GM23248 (cell line): ENCODE results near the gene AK8. TPM values are rescaled to one million over a fixed set of nuclear protein-coding genes. Genes with fewer than 3 reads are reported as not detected.

Experiments
- DNase-seq: peaks from one replicate; pipeline ENCODE4 v3.0.0-alpha.2; 2015
- H2AFZ ChIP-seq: fragments of 200-600 bp; sonication (generic); 2 replicates; pipeline ENCODE4 v1.6.1; 2016; ENCODE audit warnings: antibody characterized with exemption
- H3F3A ChIP-seq: fragments of 200-600 bp; sonication (generic); 2 replicates; pipeline ENCODE4 v1.6.1; 2016; ENCODE audit warnings: mild to moderate bottlenecking, antibody characterized with exemption, mixed run types; ENCODE audit not compliant: insufficient read depth
- H3K27ac ChIP-seq: fragments of 200-600 bp; sonication (generic); 2 replicates; pipeline ENCODE4 v1.5.1; 2016; ENCODE audit warnings: mild to moderate bottlenecking
- H3K27me3 ChIP-seq: fragments of 200-600 bp; sonication (generic); replicated peaks from 2 replicates; pipeline ENCODE4 v1.6.1; 2016; ENCODE audit warnings: mild to moderate bottlenecking; ENCODE audit not compliant: insufficient read depth
- H3K36me3 ChIP-seq: fragments of 200-600 bp; sonication (generic); 2 replicates; pipeline ENCODE4 v1.6.1; 2016; ENCODE audit warnings: low read depth, mild to moderate bottlenecking
- H3K4me1 ChIP-seq: fragments of 200-600 bp; sonication (generic); 2 replicates; pipeline ENCODE4 v1.6.1; 2016; ENCODE audit warnings: mild to moderate bottlenecking; ENCODE audit not compliant: insufficient read depth
- H3K4me2 ChIP-seq: fragments of 200-600 bp; sonication (generic); one replicate; pipeline ENCODE4 v1.6.1; 2016; ENCODE audit warnings: mild to moderate bottlenecking; ENCODE audit not compliant: unreplicated experiment
- H3K4me3 ChIP-seq: fragments of 200-600 bp; sonication (generic); 2 replicates; pipeline ENCODE4 v1.5.1; 2016; ENCODE audit warnings: mild to moderate bottlenecking
- H3K79me2 ChIP-seq: fragments of 200-600 bp; sonication (generic); 2 replicates; pipeline ENCODE4 v1.6.1; 2016; ENCODE audit warnings: mild to moderate bottlenecking; ENCODE audit not compliant: insufficient read depth
- H3K9ac ChIP-seq: fragments of 200-600 bp; sonication (generic); 2 replicates; pipeline ENCODE4 v1.6.1; 2016; ENCODE audit warnings: mild to moderate bottlenecking
- H3K9me2 ChIP-seq: fragments of 200-600 bp; sonication (generic); 2 replicates; pipeline ENCODE4 v1.6.1; 2016; ENCODE audit warnings: mixed run types, mild to moderate bottlenecking, moderate library complexity; ENCODE audit not compliant: insufficient read depth
- H3K9me3 ChIP-seq: fragments of 200-600 bp; sonication (generic); one replicate; pipeline ENCODE4 v1.6.1; 2017; ENCODE audit warnings: low read depth
- H4K20me1 ChIP-seq: fragments of 200-600 bp; sonication (generic); 2 replicates; pipeline ENCODE4 v1.6.0; 2016; ENCODE audit not compliant: insufficient read depth
- EZH2 ChIP-seq: fragments of 200-600 bp; sonication (generic); IDR thresholded peaks from 2 replicates; pipeline ENCODE4 v1.6.1; 2018; ENCODE audit warnings: antibody characterized with exemption, mild to moderate bottlenecking; ENCODE audit not compliant: insufficient read depth, poor library complexity, severe bottlenecking
- EZH2phosphoT487 ChIP-seq: fragments of 200-600 bp; sonication (generic); IDR thresholded peaks from 2 replicates; pipeline ENCODE4 v1.6.1; 2018; ENCODE audit warnings: antibody characterized with exemption, moderate library complexity, mild to moderate bottlenecking, low read depth; ENCODE audit not compliant: insufficient read depth
- WGBS, 2 experiments: methylation state at CpG; one replicate each; pipeline ENCODE4 v1.1.6; 2015 to 2017; ENCODE audit warnings: low lambda C conversion rate in 2 of 2, low coverage in 1 of 2; ENCODE audit errors: missing lambda C conversion rate in 2 of 2; 5-methylcytosine and 5-hydroxymethylcytosine counted together
- in situ Hi-C: fragments of 300-500 bp; cut with MboI; formaldehyde crosslinking; loops from 2 replicates; pipeline ENCODE4 v1.15.0; 2020
- polyA plus RNA-seq: library from polyadenylated mRNA; unstranded; fragments of >200 nt; fragmentation: Nextera tagmentation; extraction: Ambion mirVana; gene quantifications from 2 replicates; pipeline ENCODE4 v1.2.1, GENCODE V29; 2016
- total RNA-seq: library from RNA; depleted of rRNA; stranded (reverse); fragments of >200 nt; shearing (Covaris generic); gene quantifications from 2 replicates; pipeline ENCODE4 v1.2.3, GENCODE V29; 2014

AK8 gene
- total and polyA plus RNA-seq, 2 experiments from 2014 or later, result 0.32 to 0.89 TPM

- no peaks in the 10 kb centered on the region for H3K79me2 ChIP-seq
These were observed 149.6 kb downstream of the AK8 start for GRCh38 chr9:132728497-132728896.

DNA sequence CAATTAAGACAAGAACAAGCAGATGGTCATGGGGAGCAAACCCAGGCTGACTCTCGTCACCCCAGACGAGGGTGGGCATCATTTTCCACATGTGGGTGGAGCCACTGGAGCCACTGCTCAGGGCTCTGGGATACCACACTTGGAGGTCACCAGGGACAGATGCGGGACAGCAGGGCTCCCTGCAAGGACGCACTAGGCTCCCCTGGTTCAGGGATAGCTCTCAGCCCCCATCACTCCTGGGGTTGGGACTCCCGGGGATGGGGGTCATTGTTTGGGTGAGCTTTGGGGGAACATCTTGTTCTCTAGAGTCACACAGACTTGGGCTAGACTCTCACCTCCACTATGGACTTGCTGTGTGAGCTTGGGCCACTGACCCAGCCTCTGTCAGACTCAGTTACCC lies 150.0 kb downstream of the AK8 start:
- no peak overlapping the region for H3K9ac ChIP-seq

More at GRCh38 chr9:132728497-132728896, 149.6 kb downstream of the AK8 start:
- Histone ChIP-seq H3K27ac (no peak overlapping the region), H2AFZ (no peak overlapping the region), H3K9me2 (no peaks in the 10 kb centered on the region), H3K36me3 (no peaks in the 10 kb centered on the region), H3K4me3 (no peak overlapping the region), H3K4me1 (no peaks in the 10 kb centered on the region), H3F3A (no peaks in the 10 kb centered on the region), H3K9ac (no peak overlapping the region), H3K27me3 (peaks cover 24% of the 10 kb centered on the region), H3K4me2 (no peak overlapping the region), H4K20me1 (no peaks in the 10 kb centered on the region), H3K9me3 (no peaks in the 10 kb centered on the region)
- WGBS, 2 experiments, result 41 to 70% methylated on average over 2 of the region's 2 CpGs
- TF ChIP-seq EZH2 (no peak), EZH2phosphoT487 (no peak)
- in situ Hi-C loops, result no loop called here
- DNase-seq, result no peak

DNA sequence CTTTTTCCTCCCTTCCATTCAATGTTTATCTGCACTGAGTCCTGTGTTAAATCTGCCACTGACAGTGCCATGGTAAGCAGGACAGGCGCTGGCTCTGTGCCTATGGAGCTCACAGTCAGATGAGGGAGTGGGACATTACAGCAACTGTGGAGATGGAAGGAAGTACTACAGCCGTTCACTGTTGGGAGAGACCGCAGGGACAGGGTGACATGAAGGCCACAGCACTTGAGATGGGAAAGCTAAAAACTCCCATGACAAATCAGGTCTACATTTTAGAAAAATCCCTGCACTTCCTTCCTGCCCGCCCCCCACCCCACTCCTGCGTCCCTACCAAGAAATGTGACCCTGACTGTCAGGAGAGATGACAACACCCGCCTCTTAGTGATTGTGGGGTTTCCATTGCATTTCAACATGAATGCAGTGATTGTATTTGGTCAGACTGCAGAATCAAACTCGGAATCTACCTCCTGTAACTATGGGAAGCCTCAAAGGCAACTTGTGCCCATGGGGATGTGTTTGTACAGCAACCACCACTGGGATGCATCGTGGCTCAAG lies 151.4 kb downstream of the AK8 start:
- no peaks in the 10 kb centered on the region for H3K9me2 ChIP-seq
- no peak overlapping the region for H2AFZ ChIP-seq
- H3K9ac ChIP-seq, result no peak overlapping the region
- H4K20me1 ChIP-seq, result no peaks in the 10 kb centered on the region
- in situ Hi-C loops, result no loop called here
- no peak for TF ChIP-seq EZH2phosphoT487
- TF ChIP-seq EZH2, result no peak
- no peaks in the 10 kb centered on the region for H3K9me3 ChIP-seq
- 48 to 53% methylated on average over 8 of the region's 8 CpGs for WGBS, 2 experiments
- H3K4me3 ChIP-seq, result no peak overlapping the region
- H3K79me2 ChIP-seq, result no peaks in the 10 kb centered on the region
- no peaks in the 10 kb centered on the region for H3F3A ChIP-seq
- H3K4me1 ChIP-seq, result no peaks in the 10 kb centered on the region
- DNase-seq, result no peak
- no peak overlapping the region for H3K27ac ChIP-seq
- peaks cover 24% of the 10 kb centered on the region for H3K27me3 ChIP-seq
- H3K36me3 ChIP-seq, result no peaks in the 10 kb centered on the region
- H3K4me2 ChIP-seq, result no peak overlapping the region

More for the DNA sequence above, 150.0 kb downstream of the AK8 start:
- in situ Hi-C loops, result no loop called here
- H3K27ac ChIP-seq, result no peak overlapping the region
- no peaks in the 10 kb centered on the region for H4K20me1 ChIP-seq
- DNase-seq, result no peak
- H3K36me3 ChIP-seq, result no peaks in the 10 kb centered on the region
- H3K4me2 ChIP-seq, result no peak overlapping the region
- 63 to 64% methylated on average over 5 of the region's 5 CpGs for WGBS, 2 experiments
- TF ChIP-seq EZH2 (no peak), EZH2phosphoT487 (no peak)
- H3K4me1 ChIP-seq, result no peaks in the 10 kb centered on the region
- H2AFZ ChIP-seq, result no peak overlapping the region
- peaks cover 24% of the 10 kb centered on the region for H3K27me3 ChIP-seq
- H3K4me3 ChIP-seq, result no peak overlapping the region
- H3K79me2 ChIP-seq, result no peaks in the 10 kb centered on the region
- H3K9me3 ChIP-seq, result no peaks in the 10 kb centered on the region
- H3K9me2 ChIP-seq, result no peaks in the 10 kb centered on the region
- H3F3A ChIP-seq, result no peaks in the 10 kb centered on the region

- H4K20me1 ChIP-seq, result no peaks in the 10 kb centered on the region
- in situ Hi-C loops, result no loop called here
These were observed 152.8 kb downstream of the AK8 start for GRCh38 chr9:132725306-132725705.

DNA sequence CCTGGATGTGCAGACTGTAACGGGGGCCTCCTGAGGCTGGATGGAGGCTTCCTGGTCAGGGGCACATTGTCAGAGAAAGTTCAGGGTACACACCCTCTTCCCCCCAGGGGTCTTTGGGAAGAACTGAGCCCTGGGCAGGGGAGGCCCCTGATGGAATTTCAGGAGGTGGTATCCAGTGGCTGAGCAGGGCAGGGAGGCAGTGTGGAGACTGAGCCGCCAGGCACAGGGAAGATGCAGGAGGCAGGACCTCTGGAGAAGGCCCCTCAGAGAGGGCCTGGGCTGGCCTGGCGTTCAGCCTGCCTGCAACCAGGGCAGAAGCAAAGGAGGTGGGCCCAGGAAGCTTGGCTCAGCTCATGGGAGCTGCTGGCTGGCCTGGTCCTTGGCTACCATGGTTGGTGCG lies 154.3 kb downstream of the AK8 start:
- in situ Hi-C loops, result no loop called here
- Histone ChIP-seq H2AFZ (no peak overlapping the region), H3F3A (no peaks in the 10 kb centered on the region), H3K9me2 (no peaks in the 10 kb centered on the region), H3K4me1 (no peaks in the 10 kb centered on the region), H4K20me1 (no peaks in the 10 kb centered on the region), H3K36me3 (no peaks in the 10 kb centered on the region), H3K79me2 (no peaks in the 10 kb centered on the region), H3K27me3 (peaks cover 20% of the 10 kb centered on the region), H3K4me3 (no peak overlapping the region), H3K9me3 (no peaks in the 10 kb centered on the region), H3K4me2 (no peak overlapping the region), H3K27ac (no peak overlapping the region), H3K9ac (no peak overlapping the region)
- no peak for DNase-seq
- WGBS, 2 experiments, result 36 to 49% methylated on average over 3 to 4 of the region's 4 CpGs
- TF ChIP-seq EZH2 (no peak), EZH2phosphoT487 (no peak)

More at GRCh38 chr9:132725306-132725705, 152.8 kb downstream of the AK8 start:
- Histone ChIP-seq H3F3A (no peaks in the 10 kb centered on the region), H2AFZ (no peak overlapping the region), H3K9me3 (no peaks in the 10 kb centered on the region), H3K4me3 (no peak overlapping the region), H3K27ac (no peak overlapping the region), H3K9ac (no peak overlapping the region), H3K4me1 (no peaks in the 10 kb centered on the region), H3K4me2 (no peak overlapping the region), H3K36me3 (no peaks in the 10 kb centered on the region), H3K27me3 (peaks cover 19% of the 10 kb centered on the region), H3K79me2 (no peaks in the 10 kb centered on the region), H3K9me2 (no peaks in the 10 kb centered on the region)
- DNase-seq, result no peak
- no peak for TF ChIP-seq EZH2
- no peak for TF ChIP-seq EZH2phosphoT487
- WGBS, 2 experiments, result 58 to 67% methylated on average over 13 of the region's 13 CpGs
